HepG2 (cell line): ENCODE measurements around the gene PODN. TPM values are rescaled to one million over a fixed set of nuclear protein-coding genes. Genes with fewer than 3 reads are reported as not detected.

Source experiments
- ATAC-seq: fragments of 200-7000 bp; cut with Tn5 transposase; 3 replicates; pipeline ENCODE4 v1.9.1; 2020; ENCODE audit warnings: mild to moderate bottlenecking, moderate library complexity
- BruUV-seq: library from RNA; stranded (reverse); fragments of 400-500 nt; replicated peaks from 2 replicates; lab custom pipeline; 2021; lab: Mats Ljungman, UMichigan
- CTCF ChIA-PET: fragments of 300-600 bp; formaldehyde crosslinking; extraction: SDS; loops from one replicate; lab custom pipeline; 2021; ENCODE audit warnings: low total read pairs, inconsistent platforms, low intra/inter-chr PET ratio; lab: Yijun Ruan, JAX
- POLR2A ChIA-PET: fragments of 350-600 bp; sonication (Branson Sonifier 250); formaldehyde crosslinking; loops from one replicate; lab custom pipeline; 2020; ENCODE audit warnings: antibody characterized with exemption, inconsistent platforms; lab: Yijun Ruan, JAX
- DNase-seq: peaks from one replicate; pipeline ENCODE4 v3.0.0-alpha.2; 2015; ENCODE audit warnings: low spot score
- FAIRE-seq: peaks from 3 replicates; lab custom pipeline; 2011; peaks lifted over from hg19 to GRCh38; lab: Jason Lieb, UNC
- H2AFZ ChIP-seq: one replicate; pipeline ENCODE4 v1.6.1; 2011; ENCODE audit warnings: low read length, inconsistent platforms
- H3K27ac ChIP-seq: fragments of 300-600 bp; 3 replicates; pipeline ENCODE4 v1.8.0; 2011; ENCODE audit warnings: mixed run types, mild to moderate bottlenecking, mixed read lengths, low read length, inconsistent platforms; ENCODE audit not compliant: insufficient read depth; ENCODE audit errors: extremely low read length
- H3K27me3 ChIP-seq, 2 experiments: fragments of 200-600 bp in 1 of 2; 2 replicates in 1 of 2; 3 replicates in 1 of 2; pipeline versions ENCODE4 v1.6.0 to v1.8.0; 2011; ENCODE audit warnings: low read length in 2 of 2, mild to moderate bottlenecking in 2 of 2, moderate library complexity in 2 of 2, inconsistent platforms in 1 of 2; ENCODE audit not compliant: insufficient read depth in 2 of 2, control insufficient read depth in 1 of 2
- H3K36me3 ChIP-seq, 2 experiments: fragments of 200-600 bp in 1 of 2; replicated peaks in 1 of 2; 2 replicates in 1 of 2; 3 replicates in 1 of 2; pipeline versions ENCODE4 v1.5.1 to v1.8.0; 2011; ENCODE audit warnings: low read length in 2 of 2, inconsistent platforms in 1 of 2; ENCODE audit not compliant: insufficient read depth in 2 of 2, control insufficient read depth in 1 of 2
- H3K4me1 ChIP-seq: 2 replicates; pipeline ENCODE4 v1.5.1; 2012; ENCODE audit warnings: low read length, inconsistent platforms; ENCODE audit not compliant: insufficient read depth
- H3K4me2 ChIP-seq: 2 replicates; pipeline ENCODE4 v1.6.0; 2011; ENCODE audit warnings: low read depth, low read length, inconsistent platforms
- H3K4me3 ChIP-seq, 3 experiments: fragments of 200-600 bp in 1 of 3; sonication (generic), shearing (Covaris generic) in 1 of 3; replicated peaks in 1 of 3; 2 replicates each; pipeline ENCODE4 v1.5.1; 2011 to 2016; ENCODE audit warnings: low read length in 3 of 3, inconsistent platforms in 2 of 3, low read depth in 2 of 3, mild to moderate bottlenecking in 2 of 3, control low read depth in 1 of 3, mixed read lengths in 1 of 3; ENCODE audit not compliant: insufficient read depth in 1 of 3
- H3K79me2 ChIP-seq: one replicate; pipeline ENCODE4 v1.6.1; 2011; ENCODE audit warnings: low read length, inconsistent platforms; ENCODE audit not compliant: insufficient read depth
- H3K9ac ChIP-seq: 2 replicates; pipeline ENCODE4 v1.6.0; 2011; ENCODE audit warnings: mild to moderate bottlenecking, low read depth, low read length, inconsistent platforms; ENCODE audit not compliant: insufficient read depth
- H3K9me3 ChIP-seq: 2 replicates; pipeline ENCODE4 v1.5.1; 2012; ENCODE audit warnings: mild to moderate bottlenecking, low read length
- H4K20me1 ChIP-seq: 2 replicates; pipeline ENCODE4 v1.6.0; 2011; ENCODE audit warnings: inconsistent platforms, mild to moderate bottlenecking, low read length, moderate library complexity; ENCODE audit not compliant: insufficient read depth
- FOXA1 ChIP-seq, 2 experiments: fragments of 450-650 bp in 1 of 2; sonication (generic) in 1 of 2; formaldehyde crosslinking in 1 of 2; IDR thresholded peaks; 2 replicates each; pipeline versions ENCODE4 v1.4.0 to v1.6.1; 2016 to 2020; ENCODE audit warnings: missing genetic modification reagents in 1 of 2
- FOXK1 ChIP-seq: sonication (generic); formaldehyde crosslinking; IDR thresholded peaks from 2 replicates; pipeline ENCODE4 v1.4.0; 2020; ENCODE audit warnings: low read depth, missing genetic modification reagents, borderline replicate concordance
- HMG20B ChIP-seq: conservative IDR thresholded peaks from 2 replicates; pipeline ENCODE4 v1.6.1; 2016; ENCODE audit warnings: missing genetic modification reagents, missing compliant biosample characterization
- JUND ChIP-seq: sonication (generic); formaldehyde crosslinking; IDR thresholded peaks from 2 replicates; pipeline ENCODE4 v1.8.0; 2022; ENCODE audit warnings: mild to moderate bottlenecking, missing genetic modification reagents
- POLR2G ChIP-seq: fragments of 200-400 bp; formaldehyde crosslinking; IDR thresholded peaks from 2 replicates; pipeline ENCODE4 v1.6.1; 2018; ENCODE audit warnings: mild to moderate bottlenecking, low read depth, low read length, moderate library complexity
- PRDM4 ChIP-seq: sonication (generic); formaldehyde crosslinking; IDR thresholded peaks from 2 replicates; pipeline ENCODE4 v1.9.0; 2021; ENCODE audit warnings: missing genetic modification reagents, borderline replicate concordance
- REL ChIP-seq: sonication (generic); formaldehyde crosslinking; conservative IDR thresholded peaks from 2 replicates; pipeline ENCODE4 v1.8.0; 2022; ENCODE audit warnings: mild to moderate bottlenecking, missing genetic modification reagents, moderate library complexity
- ZBTB46 ChIP-seq: sonication (generic); formaldehyde crosslinking; IDR thresholded peaks from 2 replicates; pipeline ENCODE4 v1.4.0; 2020; ENCODE audit warnings: mild to moderate bottlenecking, missing genetic modification reagents, borderline replicate concordance
- ZNF576 ChIP-seq: sonication (generic); formaldehyde crosslinking; IDR thresholded peaks from 2 replicates; pipeline ENCODE4 v1.4.0; 2020; ENCODE audit warnings: mild to moderate bottlenecking, missing genetic modification reagents
- ZNF639 ChIP-seq: conservative IDR thresholded peaks from 2 replicates; pipeline ENCODE4 v1.6.1; 2018; ENCODE audit warnings: missing genetic modification reagents
- ZNF749 ChIP-seq: sonication (generic); formaldehyde crosslinking; IDR thresholded peaks from 2 replicates; pipeline ENCODE4 v1.8.0; 2022; ENCODE audit warnings: mild to moderate bottlenecking, missing genetic modification reagents, moderate library complexity, borderline replicate concordance
- ZNF761 ChIP-seq: sonication (generic); formaldehyde crosslinking; conservative IDR thresholded peaks from 2 replicates; pipeline ENCODE4 v1.4.0; 2020; ENCODE audit warnings: mild to moderate bottlenecking, missing genetic modification reagents
- ZNF768 ChIP-seq: sonication (generic); formaldehyde crosslinking; IDR thresholded peaks from 2 replicates; pipeline ENCODE4 v1.4.0; 2020; ENCODE audit warnings: missing genetic modification reagents
- WGBS: methylation state at CpG from one replicate; pipeline ENCODE4 v1.1.6; 2017; ENCODE audit warnings: low lambda C conversion rate; 5-methylcytosine and 5-hydroxymethylcytosine counted together
- in situ Hi-C: cut with HindIII; loops from 2 replicates; pipeline ENCODE4 v1.10.0; 2017; ENCODE audit warnings: low pct_unique_long_range_greater_than_20kb; ENCODE audit not compliant: extremely low pct_ligation_motif_present
- intact Hi-C: fragments of 100-400 bp; cut with micrococcal nuclease; formaldehyde crosslinking; loops from one replicate; pipeline ENCODE4 v1.10.0; 2022; ENCODE audit not compliant: unreplicated experiment
- polyA plus RNA-seq, 8 experiments: library from polyadenylated mRNA; depleted of rRNA in 3 of 8; stranded (reverse) in 7 of 8; unstranded in 1 of 8; fragments of >200 nt; fragmentation: Illumina TruSeq in 4 of 8; extraction: Trizol in 4 of 8; gene quantifications; 2 replicates each; pipeline versions ENCODE4 v1.2.1 to v1.2.3, GENCODE V29; 2011 to 2016; ENCODE audit warnings: low read depth in 4 of 8, missing spikeins in 1 of 8, mixed read lengths in 1 of 8; ENCODE audit not compliant: insufficient read depth in 1 of 8
- total RNA-seq, 5 experiments: library from RNA; depleted of rRNA; stranded (reverse); fragments of >200 nt; fragmentation: Illumina TruSeq; extraction: Trizol; gene quantifications; 2 replicates each; pipeline ENCODE4 v1.2.3, GENCODE V29; 2016; ENCODE audit warnings: low read depth in 1 of 5

The PODN gene
- total and polyA plus RNA-seq, 2 of the 13 experiments (the other 11 are each of a cell fraction or from before 2014, with no cell fraction given), result 0.13 TPM; not detected in 1

- TF ChIP-seq ZBTB46 (CRISPR knock-in tag) (no peak), FOXK1 (CRISPR knock-in tag) (peak; percentile 21; the same call in 1 of the 2 replicates), HMG20B (CRISPR knock-in tag) (no peak)
Measured at GRCh38 chr1:53133261-53134041, 71.4 kb downstream of the PODN start (continued).

GRCh38 chr1:53134042-53134485, 72.1 kb downstream of the PODN start:
- Histone ChIP-seq H3K4me2 (no peak overlapping the region), H3K79me2 (no peaks in the 10 kb centered on the region), H3K36me3 (no peaks in the 10 kb centered on the region), H3K9me3 (peaks cover 7% of the 10 kb centered on the region), H3K4me3 (no peak overlapping the region), H3K27ac (no peak overlapping the region), H2AFZ (no peak overlapping the region), H3K9ac (no peak overlapping the region), H4K20me1 (no peaks in the 10 kb centered on the region), H3K4me1 (peaks cover 67% of the 10 kb centered on the region), H3K27me3 (peaks cover 3 to 5% of the 10 kb centered on the region in 2 experiments; a peak in 3 of 5 replicates)
- intact Hi-C loops (no loop called here), in situ Hi-C loops (no loop called here)
- no peak for ATAC-seq
- no peak for DNase-seq
- 95% methylated on average over 6 of the region's 7 CpGs for WGBS
- ChIA-PET POLR2A (interaction anchor here (1.4 to 1.9 kb wide), 2 partner anchors 10 to 26 kb away, joined by 3 to 4 read pairs; no protein-coding TSS in a partner anchor), CTCF (no interaction called here)
- FAIRE-seq, result no peak
- no TSS peak for BruUV-seq
- TF ChIP-seq ZNF576 (CRISPR knock-in tag) (no peak), ZNF639 (CRISPR knock-in tag) (no peak), JUND (CRISPR knock-in tag) (no peak), REL (CRISPR knock-in tag) (no peak), ZNF749 (CRISPR knock-in tag) (no peak), FOXA1 (IDR thresholded peaks at IDR 0.05) (no peak), FOXA1 (CRISPR knock-in tag; IDR thresholded peaks at IDR 0.05) (no peak), ZNF768 (CRISPR knock-in tag) (no peak), ZNF761 (no peak), POLR2G (no peak), PRDM4 (no peak)
